Breast epithelium (tissue), 4 donors: ENCODE measurements around the gene TRAPPC6A. TPM values are rescaled to one million over a fixed set of nuclear protein-coding genes. Genes with fewer than 3 reads are reported as not detected.

Experiments
- DNase-seq, 2 donors: peaks; one replicate each; pipeline ENCODE4 v3.0.0-alpha.2; 2019; ENCODE audit warnings: low spot score in 2 of 2
- H3K27ac ChIP-seq, 2 donors: fragments of 200-600 bp; sonication (generic) in 1 of 2; one replicate each; pipeline ENCODE4 v1.5.1; 2016 to 2019; ENCODE audit warnings: mild to moderate bottlenecking in 1 of 2
- H3K27me3 ChIP-seq, 2 donors: fragments of 200-600 bp; sonication (generic) in 1 of 2; one replicate each; pipeline versions ENCODE4 v1.5.1 to v1.6.0; 2017 to 2019; ENCODE audit warnings: control low read depth in 1 of 2, mild to moderate bottlenecking in 1 of 2
- H3K36me3 ChIP-seq: fragments of 200-600 bp; one replicate; pipeline ENCODE4 v1.5.1; 2019
- H3K4me1 ChIP-seq, 2 donors: fragments of 200-600 bp; sonication (generic); one replicate each; pipeline ENCODE4 v1.5.1; 2016 to 2019; ENCODE audit warnings: control low read depth in 1 of 2
- H3K4me3 ChIP-seq, 3 donors: fragments of 200-600 bp; sonication (generic); 1 replicate in 2 of 3; 2 replicates in 1 of 3; pipeline ENCODE4 v1.5.1; 2016 to 2019; ENCODE audit warnings: mild to moderate bottlenecking in 3 of 3, moderate library complexity in 2 of 3
- H3K9me3 ChIP-seq, 2 donors: fragments of 200-600 bp; sonication (generic) in 1 of 2; one replicate each; pipeline ENCODE4 v1.5.1; 2016 to 2019; ENCODE audit warnings: control low read depth in 1 of 2
- POLR2A ChIP-seq: fragments of 450-650 bp; IDR thresholded peaks from one replicate; pipeline ENCODE4 v1.6.1; 2016; ENCODE audit warnings: antibody characterized with exemption, mild to moderate bottlenecking, moderate library complexity
- POLR2AphosphoS5 ChIP-seq, 3 donors: sonication (generic); formaldehyde crosslinking; IDR thresholded peaks; one replicate each; pipeline ENCODE4 v1.6.1; 2017; ENCODE audit warnings: antibody characterized with exemption in 3 of 3
- intact Hi-C: fragments of 100-400 bp; cut with DNase I; formaldehyde crosslinking; loops from one replicate; pipeline ENCODE4 v1.15.1; 2023; ENCODE audit warnings: low total_unique reads
- total RNA-seq, 3 donors: library from RNA; depleted of rRNA; stranded (reverse); fragments of >200 nt; gene quantifications; one replicate each; pipeline ENCODE4 v1.1.0, GENCODE V29; 2016
- TF ChIP-seq, protein P1 (sequence below), 3 donors: fragments of 450-650 bp; IDR thresholded peaks; one replicate each; pipeline ENCODE4 v1.5.1; 2016 to 2017; ENCODE audit warnings: antibody characterized with exemption in 3 of 3, mild to moderate bottlenecking in 3 of 3, moderate library complexity in 3 of 3

Gene TRAPPC6A
- total RNA-seq, 3 donors from 2014 or later, result 29.5 to 54.4 (median 34.7) TPM

DNA sequence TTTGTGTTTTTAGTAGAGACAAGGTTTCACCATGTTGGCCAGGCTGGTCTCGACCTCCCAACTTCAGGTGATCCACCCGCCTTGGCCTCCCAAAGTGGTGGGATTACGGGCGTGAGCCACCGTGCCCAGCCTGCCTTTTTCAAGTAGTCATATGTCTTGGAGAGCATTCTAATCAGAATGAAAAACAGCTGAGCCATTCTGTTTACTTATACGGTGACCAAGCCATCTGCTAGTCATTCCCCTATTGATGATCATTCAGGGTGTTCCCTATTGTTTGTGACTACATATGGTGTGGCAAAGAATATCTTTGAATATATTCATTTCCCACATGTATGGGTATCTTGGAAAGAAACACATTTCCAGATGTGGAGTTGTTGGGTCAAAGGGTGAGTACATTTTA, 17.7 kb upstream of the TRAPPC6A start:
- no peaks in the 10 kb centered on the region for H3K27me3 ChIP-seq
- H3K4me1 ChIP-seq, result no peaks in the 10 kb centered on the region
- DNase-seq, result no peak
- H3K27ac ChIP-seq, result no peak overlapping the region
- no peaks in the 10 kb centered on the region for H3K36me3 ChIP-seq
- H3K4me3 ChIP-seq, result no peak overlapping the region
- TF ChIP-seq POLR2AphosphoS5 (IDR thresholded peaks at IDR 0.05) (no peak), POLR2A (no peak)
- TF ChIP-seq, protein P1, sequence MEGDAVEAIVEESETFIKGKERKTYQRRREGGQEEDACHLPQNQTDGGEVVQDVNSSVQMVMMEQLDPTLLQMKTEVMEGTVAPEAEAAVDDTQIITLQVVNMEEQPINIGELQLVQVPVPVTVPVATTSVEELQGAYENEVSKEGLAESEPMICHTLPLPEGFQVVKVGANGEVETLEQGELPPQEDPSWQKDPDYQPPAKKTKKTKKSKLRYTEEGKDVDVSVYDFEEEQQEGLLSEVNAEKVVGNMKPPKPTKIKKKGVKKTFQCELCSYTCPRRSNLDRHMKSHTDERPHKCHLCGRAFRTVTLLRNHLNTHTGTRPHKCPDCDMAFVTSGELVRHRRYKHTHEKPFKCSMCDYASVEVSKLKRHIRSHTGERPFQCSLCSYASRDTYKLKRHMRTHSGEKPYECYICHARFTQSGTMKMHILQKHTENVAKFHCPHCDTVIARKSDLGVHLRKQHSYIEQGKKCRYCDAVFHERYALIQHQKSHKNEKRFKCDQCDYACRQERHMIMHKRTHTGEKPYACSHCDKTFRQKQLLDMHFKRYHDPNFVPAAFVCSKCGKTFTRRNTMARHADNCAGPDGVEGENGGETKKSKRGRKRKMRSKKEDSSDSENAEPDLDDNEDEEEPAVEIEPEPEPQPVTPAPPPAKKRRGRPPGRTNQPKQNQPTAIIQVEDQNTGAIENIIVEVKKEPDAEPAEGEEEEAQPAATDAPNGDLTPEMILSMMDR (IDR thresholded peaks at IDR 0.05), result no peak
- H3K9me3 ChIP-seq, result no peaks in the 10 kb centered on the region
- intact Hi-C loops, result no loop called here

DNA sequence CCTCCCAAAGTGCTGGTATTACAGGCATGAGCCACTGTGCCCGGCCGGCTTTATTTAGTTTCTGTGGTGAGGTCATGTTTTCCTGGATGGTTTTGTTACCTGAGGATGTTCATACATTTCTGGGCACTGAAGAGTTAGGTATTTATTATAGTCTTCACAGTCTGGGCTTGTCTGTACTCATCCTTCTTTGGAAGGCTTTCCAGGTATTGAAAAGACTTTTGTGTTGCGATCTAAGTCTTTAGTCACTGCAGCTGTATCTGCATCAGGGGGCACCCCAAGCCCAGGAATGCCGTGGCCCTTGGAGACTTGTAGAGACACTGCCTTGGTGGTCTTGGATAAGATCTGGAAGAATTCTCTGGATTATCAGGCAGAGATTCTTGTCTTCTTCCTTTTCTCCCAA, 13.3 kb upstream of the TRAPPC6A start:
- TF ChIP-seq POLR2A, result no peak
- TF ChIP-seq POLR2AphosphoS5 (IDR thresholded peaks at IDR 0.05), result no peak
- TF ChIP-seq, protein P1 (IDR thresholded peaks at IDR 0.05), result no peak
- Histone ChIP-seq H3K27ac (peak overlapping the region in 1 of 2 donors; percentile 43), H3K4me3 (no peak overlapping the region), H3K9me3 (no peaks in the 10 kb centered on the region), H3K27me3 (no peaks in the 10 kb centered on the region), H3K4me1 (no peaks in the 10 kb centered on the region), H3K36me3 (no peaks in the 10 kb centered on the region)
- peak in 1 of 2 donors; percentile 37 for DNase-seq
- intact Hi-C loops, result no loop called here

- intact Hi-C loops, result no loop called here
- no peak for TF ChIP-seq POLR2AphosphoS5 (IDR thresholded peaks at IDR 0.05)
- TF ChIP-seq, protein P1 (IDR thresholded peaks at IDR 0.05), result no peak
- TF ChIP-seq POLR2A, result no peak
- no peaks in the 10 kb centered on the region for H3K4me1 ChIP-seq
Measured at GRCh38 chr19:45189971-45190370, 11.9 kb upstream of the TRAPPC6A start.

GRCh38 chr19:45187421-45188100, 9.5 kb upstream of the TRAPPC6A start:
- Histone ChIP-seq H3K27me3 (no peaks in the 10 kb centered on the region), H3K36me3 (no peaks in the 10 kb centered on the region), H3K9me3 (no peaks in the 10 kb centered on the region), H3K27ac (no peak overlapping the region), H3K4me3 (no peak overlapping the region), H3K4me1 (no peaks in the 10 kb centered on the region)
- intact Hi-C loops, result no loop called here
- DNase-seq, result no peak
- no peak for TF ChIP-seq POLR2A
- TF ChIP-seq, protein P1 (IDR thresholded peaks at IDR 0.05), result peak; percentile 24 to 43 (median 40)

More at GRCh38 chr19:45189971-45190370, 11.9 kb upstream of the TRAPPC6A start:
- no peaks in the 10 kb centered on the region for H3K36me3 ChIP-seq
- DNase-seq, result no peak
- no peaks in the 10 kb centered on the region for H3K9me3 ChIP-seq
- H3K27me3 ChIP-seq, result no peaks in the 10 kb centered on the region
- no peak overlapping the region for H3K27ac ChIP-seq
- H3K4me3 ChIP-seq, result no peak overlapping the region

GRCh38 chr19:45186509-45187334, 8.7 kb upstream of the TRAPPC6A start:
- no peaks in the 10 kb centered on the region for H3K9me3 ChIP-seq
- H3K36me3 ChIP-seq, result no peaks in the 10 kb centered on the region
- no peaks in the 10 kb centered on the region for H3K4me1 ChIP-seq
- DNase-seq, result no peak
- H3K4me3 ChIP-seq, result no peak overlapping the region
- no peak overlapping the region for H3K27ac ChIP-seq
- no peaks in the 10 kb centered on the region for H3K27me3 ChIP-seq
- intact Hi-C loops, result no loop called here
- TF ChIP-seq, protein P1 (IDR thresholded peaks at IDR 0.05), result no peak
- no peak for TF ChIP-seq POLR2AphosphoS5 (IDR thresholded peaks at IDR 0.05)
- no peak for TF ChIP-seq POLR2A
